Esophagus squamous epithelium (tissue), 4 donors: ENCODE measurements around the gene SERINC4.
"Not testable (repeated sequence)": the region's sequence is repeated elsewhere in the genome, so short reads cannot be mapped to it uniquely, and the experiment has no call there.

ENCODE experiments used
- POLR2A ChIP-seq, 4 donors: fragments of 450-650 bp; IDR thresholded peaks; one replicate each; pipeline ENCODE4 v1.6.1; 2017; ENCODE audit warnings: antibody characterized with exemption in 4 of 4, mild to moderate bottlenecking in 4 of 4, moderate library complexity in 3 of 4
- TF ChIP-seq, protein P1 (sequence below), 6 experiments: fragments of 450-650 bp in 4 of 6; fragments of 200-600 bp in 2 of 6; sonication (generic) in 2 of 6; IDR thresholded peaks; one replicate each; pipeline ENCODE4 v1.5.1; 2016 to 2019; ENCODE audit warnings: antibody characterized with exemption in 6 of 6, mild to moderate bottlenecking in 4 of 6, moderate library complexity in 4 of 6

DNA sequence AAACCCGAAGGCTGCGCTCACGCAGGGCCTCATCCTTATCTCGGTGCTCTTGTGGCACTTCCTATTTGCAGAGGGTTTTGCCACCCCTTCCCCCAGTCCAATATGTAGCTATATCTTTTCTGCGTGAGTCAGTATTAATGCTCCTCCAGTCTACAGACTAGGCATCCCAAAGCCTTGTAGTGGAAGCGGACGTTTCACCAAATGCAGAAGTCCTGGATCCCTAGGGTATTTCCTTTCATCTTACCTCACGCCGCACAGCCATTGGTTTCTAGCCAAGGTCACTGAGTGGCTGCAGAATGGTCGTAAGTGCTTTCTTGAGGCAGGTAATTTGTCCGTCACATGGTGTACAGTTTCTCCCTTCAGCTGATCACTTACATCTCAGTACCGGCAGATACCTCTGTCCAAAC, 53.1 kb downstream of the SERINC4 start:
- TF ChIP-seq, protein P1, sequence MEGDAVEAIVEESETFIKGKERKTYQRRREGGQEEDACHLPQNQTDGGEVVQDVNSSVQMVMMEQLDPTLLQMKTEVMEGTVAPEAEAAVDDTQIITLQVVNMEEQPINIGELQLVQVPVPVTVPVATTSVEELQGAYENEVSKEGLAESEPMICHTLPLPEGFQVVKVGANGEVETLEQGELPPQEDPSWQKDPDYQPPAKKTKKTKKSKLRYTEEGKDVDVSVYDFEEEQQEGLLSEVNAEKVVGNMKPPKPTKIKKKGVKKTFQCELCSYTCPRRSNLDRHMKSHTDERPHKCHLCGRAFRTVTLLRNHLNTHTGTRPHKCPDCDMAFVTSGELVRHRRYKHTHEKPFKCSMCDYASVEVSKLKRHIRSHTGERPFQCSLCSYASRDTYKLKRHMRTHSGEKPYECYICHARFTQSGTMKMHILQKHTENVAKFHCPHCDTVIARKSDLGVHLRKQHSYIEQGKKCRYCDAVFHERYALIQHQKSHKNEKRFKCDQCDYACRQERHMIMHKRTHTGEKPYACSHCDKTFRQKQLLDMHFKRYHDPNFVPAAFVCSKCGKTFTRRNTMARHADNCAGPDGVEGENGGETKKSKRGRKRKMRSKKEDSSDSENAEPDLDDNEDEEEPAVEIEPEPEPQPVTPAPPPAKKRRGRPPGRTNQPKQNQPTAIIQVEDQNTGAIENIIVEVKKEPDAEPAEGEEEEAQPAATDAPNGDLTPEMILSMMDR (IDR thresholded peaks at IDR 0.05) = not testable (repeated sequence)
- not testable (repeated sequence) for TF ChIP-seq POLR2A (IDR thresholded peaks at IDR 0.05)
